NK-92 (cell line): ENCODE data around the gene MBD4.
"Not testable (repeated sequence)": the region's sequence is repeated elsewhere in the genome, so short reads cannot be mapped to it uniquely, and the experiment has no call there.

Experiments
- DNase-seq: peaks from one replicate; lab custom pipeline; 2025; ENCODE audit not compliant: unreplicated experiment; lab: John Stamatoyannopoulos, UW

MBD4 gene

GRCh38 chr3:129439817-129440617 lies at the start of gene MBD4, which contains the start of gene IFT122:
Gene MBD4 (minus strand): TSS chr3:129439948. CDS start chr3:129439833, 115 bp downstream.
Gene IFT122 (plus strand): TSS chr3:129440224. CDS start chr3:129440331, 107 bp downstream.
- DNase-seq: peak; percentile 97

DNA sequence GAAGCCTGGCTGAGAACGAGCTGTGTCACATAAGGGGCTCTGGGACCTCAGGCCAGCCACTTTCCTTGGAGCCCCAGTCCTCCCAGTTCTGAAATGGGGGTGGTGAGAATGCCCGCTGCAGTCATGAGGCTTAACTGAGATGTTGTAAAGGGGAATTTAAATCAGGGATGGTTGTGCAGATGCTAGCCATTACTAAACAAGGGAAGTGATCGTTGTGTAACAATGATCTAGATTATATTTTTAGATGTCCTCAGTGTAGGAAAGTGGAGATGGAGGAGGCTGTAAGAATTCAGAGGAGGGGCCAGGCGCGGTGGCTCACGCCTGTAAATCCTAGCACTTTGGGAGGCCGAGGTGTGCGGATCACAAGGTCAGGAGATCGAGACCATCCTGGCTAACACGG lies 49.5 kb upstream of the MBD4 start:
- DNase-seq: not testable (repeated sequence)

DNA sequence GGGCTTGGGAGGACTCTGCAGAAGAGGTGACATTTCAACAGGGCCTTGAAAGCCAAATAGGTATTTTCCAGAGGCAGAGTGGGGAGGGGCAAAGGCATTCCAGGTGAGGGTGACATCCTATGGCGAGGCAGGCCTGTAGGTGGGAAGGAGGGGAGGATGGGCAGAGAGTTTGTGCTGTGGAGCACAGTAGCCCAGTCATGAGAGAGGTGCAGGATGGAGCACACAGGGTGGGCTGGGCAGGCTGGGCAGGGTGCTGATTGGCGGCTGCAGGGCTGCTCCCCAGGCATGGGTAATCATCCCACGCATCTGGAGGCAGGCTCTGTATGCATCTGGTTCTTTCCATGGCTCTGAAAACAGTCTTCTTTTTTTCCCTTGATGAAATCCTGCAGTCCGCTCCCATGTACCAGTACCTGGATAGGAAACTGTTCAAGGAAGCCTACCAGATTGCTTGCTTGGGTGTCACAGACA lies 48.2 kb upstream of the MBD4 start:
- DNase-seq: not testable (repeated sequence)

DNA sequence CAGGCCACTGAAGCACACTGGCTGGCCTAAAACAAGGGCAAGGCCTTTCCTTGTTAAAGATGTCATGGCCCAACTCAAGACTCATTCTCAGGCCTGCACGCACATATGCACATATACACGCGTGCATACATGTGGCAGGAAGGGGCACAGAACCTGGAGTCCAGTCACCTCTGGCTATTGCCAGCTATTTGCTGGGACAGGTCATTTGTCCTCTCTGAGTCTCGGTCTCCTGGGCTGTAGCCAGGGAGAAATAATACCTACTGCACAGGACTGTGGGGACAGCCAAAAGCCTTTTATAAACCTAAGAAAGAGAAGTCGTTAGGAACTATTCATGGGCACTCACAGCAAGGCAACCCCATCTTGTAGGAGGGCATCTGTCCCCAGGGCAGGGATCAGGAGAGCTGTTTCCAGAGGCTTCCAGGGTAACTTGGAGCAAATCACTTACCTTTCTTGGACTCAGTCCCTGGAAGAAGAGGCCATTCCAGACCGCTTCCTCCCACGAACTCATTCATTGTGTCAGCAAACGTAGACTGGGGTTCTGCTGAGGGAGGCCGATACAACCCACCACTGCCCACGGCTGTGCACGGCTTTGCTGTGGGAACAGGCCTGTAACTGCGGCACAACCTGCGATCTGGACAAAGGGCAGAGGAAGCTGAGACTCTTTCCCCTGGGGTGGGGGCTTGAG lies 47.6 kb upstream of the MBD4 start:
- DNase-seq: no peak

DNA sequence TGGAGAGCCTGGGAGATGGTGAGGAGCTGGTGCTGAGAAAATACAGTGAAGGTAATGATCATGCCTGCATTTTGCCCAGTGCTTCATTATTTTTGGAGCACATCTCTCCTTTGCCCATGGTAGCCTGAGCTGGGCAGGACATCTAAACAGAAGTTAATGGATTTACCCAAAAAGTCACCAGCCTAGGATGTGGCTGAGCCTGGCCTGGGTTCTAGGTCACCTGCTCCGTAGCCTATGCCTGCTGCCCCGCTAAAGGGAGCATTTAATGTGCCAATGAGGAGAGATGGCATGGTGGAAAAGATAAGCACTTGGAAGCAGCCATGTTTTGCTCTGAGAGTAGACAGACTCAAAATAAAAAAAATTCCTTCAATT lies 46.9 kb upstream of the MBD4 start:
- no peak for DNase-seq

- DNase-seq: no peak
These were observed 46.2 kb upstream of the MBD4 start for GRCh38 chr3:129485721-129486663.

- DNase-seq: not testable (repeated sequence)
These were observed 45.4 kb upstream of the MBD4 start for GRCh38 chr3:129485146-129485545.

GRCh38 chr3:129483870-129484269 lies 44.1 kb upstream of the MBD4 start:
- no peak for DNase-seq

GRCh38 chr3:129482721-129483120 lies 43.0 kb upstream of the MBD4 start:
- DNase-seq: no peak

GRCh38 chr3:129481766-129482332 lies 42.1 kb upstream of the MBD4 start:
- no peak for DNase-seq

DNA sequence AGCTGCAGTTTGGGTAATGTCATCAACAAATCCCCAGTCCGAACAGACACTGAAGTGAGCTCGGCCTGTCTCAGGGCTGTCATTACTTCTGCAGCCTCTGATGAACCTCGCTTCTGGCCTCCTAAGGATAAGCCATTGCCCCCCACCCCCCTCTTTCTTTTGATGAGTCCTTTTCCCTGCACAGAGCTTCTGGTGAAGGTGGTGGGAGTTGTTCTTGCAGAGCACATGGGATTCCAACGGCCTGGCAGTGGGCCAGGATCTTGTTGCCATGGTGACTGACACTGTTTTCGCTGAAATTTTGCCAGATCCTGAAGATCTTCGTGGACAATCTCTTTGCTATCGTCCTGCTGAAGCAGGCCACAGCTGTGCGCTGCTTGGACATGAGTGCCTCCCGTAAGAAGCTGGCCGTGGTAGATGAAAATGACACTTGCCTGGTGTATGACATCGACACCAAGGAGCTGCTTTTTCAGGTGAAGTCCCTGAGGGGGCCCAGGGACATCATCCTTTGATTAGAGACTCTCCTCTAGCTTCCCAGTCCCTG lies 41.5 kb upstream of the MBD4 start:
- DNase-seq: not testable (repeated sequence)

DNA sequence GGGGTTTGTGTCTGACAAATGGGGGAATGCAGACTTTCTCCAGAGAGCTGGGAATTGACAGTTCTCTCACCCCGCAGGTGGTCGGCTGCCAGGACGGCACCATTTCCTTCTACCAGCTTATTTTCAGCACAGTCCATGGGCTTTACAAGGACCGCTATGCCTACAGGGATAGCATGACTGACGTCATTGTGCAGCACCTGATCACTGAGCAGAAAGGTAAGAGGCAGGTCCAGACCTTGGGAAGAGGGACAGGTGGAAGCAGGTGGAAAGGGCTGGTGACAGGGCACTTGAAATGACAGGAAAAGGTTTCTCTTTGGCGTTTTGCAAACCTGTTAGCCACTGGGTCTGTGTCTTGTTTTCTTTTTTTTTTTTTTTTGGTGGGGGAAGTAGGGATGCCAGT lies 36.8 kb upstream of the MBD4 start:
- no peak for DNase-seq

GRCh38 chr3:129475863-129476262 lies 36.1 kb upstream of the MBD4 start:
- DNase-seq: no peak

- no peak for DNase-seq
These were observed 35.4 kb upstream of the MBD4 start for GRCh38 chr3:129474984-129475804.

- DNase-seq: no peak
These were observed 34.0 kb upstream of the MBD4 start for GRCh38 chr3:129473769-129474152.

DNA sequence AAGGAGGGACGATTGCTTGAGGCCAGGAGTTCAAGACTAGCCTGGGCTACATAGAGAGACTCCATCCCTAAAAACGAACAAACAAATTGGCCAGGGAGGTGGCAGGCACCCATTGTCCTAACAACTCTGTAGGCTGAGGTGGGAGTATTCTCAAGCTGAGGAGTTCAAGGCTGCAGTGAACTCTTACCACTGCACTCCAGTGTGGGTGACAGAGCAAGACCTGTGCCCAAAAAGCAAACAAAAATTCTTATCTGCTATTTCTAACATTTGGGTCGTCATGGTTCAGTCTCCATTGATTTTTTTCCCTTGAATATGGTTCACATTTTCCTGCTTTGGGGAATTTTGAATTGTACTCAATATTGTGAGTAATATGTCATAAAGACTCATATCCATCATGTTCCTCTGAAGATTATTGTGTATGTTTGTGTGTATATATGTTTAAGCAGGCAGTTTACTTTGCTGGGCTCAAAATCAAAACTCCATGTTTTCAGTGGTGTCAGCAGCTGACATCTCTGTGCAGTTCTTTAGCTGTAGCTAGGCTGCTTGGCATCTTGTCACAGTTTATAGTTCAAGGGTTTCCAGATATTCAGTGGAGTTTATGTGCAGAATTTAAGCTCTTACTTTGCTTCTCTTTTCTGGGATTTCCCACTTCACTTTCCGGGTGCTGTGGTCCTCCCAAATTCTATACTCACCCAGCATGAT lies 33.5 kb upstream of the MBD4 start:
- DNase-seq: no peak

DNA sequence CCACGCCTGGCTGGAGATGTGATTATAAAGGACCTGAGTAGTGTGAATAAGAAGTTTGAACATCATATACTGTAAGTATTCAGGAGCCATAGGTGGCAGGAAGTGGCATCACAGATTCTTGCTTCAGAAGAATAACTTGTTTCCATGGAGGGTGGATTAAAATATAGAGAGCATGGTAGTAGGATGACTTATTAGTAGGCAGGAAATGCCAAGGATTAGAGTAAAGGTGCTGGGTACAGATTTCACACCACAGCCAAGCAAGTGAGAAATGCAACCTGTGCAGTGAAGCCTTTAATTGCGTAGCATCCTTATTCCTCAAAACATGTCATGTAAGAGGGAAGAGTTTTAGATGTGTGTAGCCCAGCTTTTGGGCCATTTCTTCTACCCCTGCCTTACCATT lies 31.1 kb upstream of the MBD4 start:
- no peak for DNase-seq

DNA sequence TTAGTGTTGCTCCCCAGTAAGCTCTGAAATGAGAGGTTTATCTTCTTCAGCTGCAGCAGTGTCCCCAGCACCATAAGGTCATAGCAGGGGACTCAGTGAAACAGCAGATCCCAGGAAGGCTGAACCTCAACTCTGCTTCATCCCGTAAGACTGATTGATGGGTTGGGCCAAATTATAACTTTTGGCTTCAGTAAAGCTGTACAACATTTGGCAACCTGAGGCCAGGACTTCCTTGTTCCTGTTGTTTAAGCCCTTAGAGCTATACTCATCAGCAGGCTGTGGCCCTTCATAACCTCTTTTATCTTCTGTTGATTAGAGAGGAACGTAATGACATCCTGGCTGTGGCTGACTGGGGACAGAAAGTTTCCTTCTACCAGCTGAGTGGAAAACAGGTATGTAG lies 29.3 kb upstream of the MBD4 start:
- no peak for DNase-seq

GRCh38 chr3:129467932-129468331 lies 28.2 kb upstream of the MBD4 start:
- no peak for DNase-seq
